MCF 10A (cell line): Measurements from ENCODE around the gene RNGTT. TPM values are rescaled to one million over a fixed set of nuclear protein-coding genes. Genes with fewer than 3 reads are reported as not detected.

Source experiments
- BruUV-seq: library from RNA; stranded (reverse); fragments of 400-500 nt; replicated peaks from 2 replicates; lab custom pipeline; 2021; lab: Mats Ljungman, UMichigan
- CTCF ChIA-PET: fragments of 300-600 bp; sonication (Branson Sonifier 250); formaldehyde crosslinking; extraction: SDS; loops from one replicate; lab custom pipeline; 2021; ENCODE audit warnings: antibody characterized with exemption, inconsistent platforms; lab: Yijun Ruan, JAX
- POLR2A ChIA-PET: fragments of 300-600, 350-650 bp; sonication (Branson Sonifier 250); formaldehyde crosslinking; extraction: SDS; loops from one replicate; lab custom pipeline; 2020; ENCODE audit warnings: antibody characterized with exemption, inconsistent platforms; lab: Yijun Ruan, JAX
- DNase-seq: peaks from one replicate; pipeline ENCODE4 v3.0.0-alpha.2; 2018; ENCODE audit not compliant: unreplicated experiment
- H3K27ac Mint-ChIP-seq: one replicate; pipeline ENCODE4 v1.8.0; 2022; ENCODE audit warnings: mild to moderate bottlenecking, low read depth, mixed read lengths; ENCODE audit not compliant: unreplicated experiment
- H3K27me3 Mint-ChIP-seq: one replicate; pipeline ENCODE4 v1.8.0; 2022; ENCODE audit warnings: mixed read lengths; ENCODE audit not compliant: insufficient read depth, unreplicated experiment
- H3K36me3 Mint-ChIP-seq: one replicate; pipeline ENCODE4 v1.8.0; 2022; ENCODE audit warnings: mild to moderate bottlenecking, moderate library complexity, mixed read lengths; ENCODE audit not compliant: insufficient read depth, unreplicated experiment
- H3K4me1 Mint-ChIP-seq: one replicate; pipeline ENCODE4 v1.8.0; 2022; ENCODE audit warnings: mixed read lengths; ENCODE audit not compliant: insufficient read depth, unreplicated experiment
- H3K4me3 Mint-ChIP-seq: one replicate; pipeline ENCODE4 v1.8.0; 2022; ENCODE audit warnings: mild to moderate bottlenecking, moderate library complexity, mixed read lengths; ENCODE audit not compliant: unreplicated experiment
- H3K9me3 Mint-ChIP-seq: one replicate; pipeline ENCODE4 v1.8.0; 2022; ENCODE audit warnings: mixed read lengths; ENCODE audit not compliant: unreplicated experiment
- CTCF ChIP-seq: fragments of 200-600 bp; IDR thresholded peaks from one replicate; pipeline ENCODE4 v1.8.0; 2022; ENCODE audit warnings: antibody characterized with exemption, mild to moderate bottlenecking; ENCODE audit not compliant: unreplicated experiment
- intact Hi-C: fragments of 100-400 bp; cut with micrococcal nuclease; formaldehyde crosslinking; loops from 2 replicates; pipeline ENCODE4 v1.14.1; 2022
- total RNA-seq: library from RNA; stranded (reverse); gene quantifications from 2 replicates; pipeline ENCODE4 v1.2.3, GENCODE V29; 2022

Gene RNGTT
- total RNA-seq, 1 experiment from 2014 or later: 14.6 TPM

GRCh38 chr6:88655586-88655985 lies 307.8 kb downstream of the RNGTT start:
- Mint-ChIP-seq H3K36me3 (no peaks in the 10 kb centered on the region), H3K27ac (no peak overlapping the region), H3K9me3 (peaks cover 7% of the 10 kb centered on the region), H3K4me1 (no peaks in the 10 kb centered on the region), H3K4me3 (no peak overlapping the region), H3K27me3 (no peaks in the 10 kb centered on the region)
- intact Hi-C loops: no loop called here
- DNase-seq: no peak
- no peak for TF ChIP-seq CTCF
- no TSS peak for BruUV-seq
- POLR2A ChIA-PET: no interaction called here
- CTCF ChIA-PET: interaction anchor here (1.1 kb wide), 1 partner anchor 14 kb away, joined by 4 read pairs; no protein-coding TSS in a partner anchor

- no peaks in the 10 kb centered on the region for H3K27me3 Mint-ChIP-seq
- no peak overlapping the region for H3K4me3 Mint-ChIP-seq
- H3K9me3 Mint-ChIP-seq: peaks cover 2% of the 10 kb centered on the region
- H3K4me1 Mint-ChIP-seq: peaks cover 6% of the 10 kb centered on the region
- intact Hi-C loops: no loop called here
- H3K36me3 Mint-ChIP-seq: no peaks in the 10 kb centered on the region
- TF ChIP-seq CTCF: no peak
- CTCF ChIA-PET: interaction anchor here (0.6 to 1.1 kb wide), 2 partner anchors 12 to 126 kb away, joined by 4 read pairs; no protein-coding TSS in a partner anchor
- DNase-seq: no peak
- no peak overlapping the region for H3K27ac Mint-ChIP-seq
- BruUV-seq: no TSS peak
- POLR2A ChIA-PET: no interaction called here
These were observed 309.5 kb downstream of the RNGTT start for GRCh38 chr6:88653936-88654335.

DNA sequence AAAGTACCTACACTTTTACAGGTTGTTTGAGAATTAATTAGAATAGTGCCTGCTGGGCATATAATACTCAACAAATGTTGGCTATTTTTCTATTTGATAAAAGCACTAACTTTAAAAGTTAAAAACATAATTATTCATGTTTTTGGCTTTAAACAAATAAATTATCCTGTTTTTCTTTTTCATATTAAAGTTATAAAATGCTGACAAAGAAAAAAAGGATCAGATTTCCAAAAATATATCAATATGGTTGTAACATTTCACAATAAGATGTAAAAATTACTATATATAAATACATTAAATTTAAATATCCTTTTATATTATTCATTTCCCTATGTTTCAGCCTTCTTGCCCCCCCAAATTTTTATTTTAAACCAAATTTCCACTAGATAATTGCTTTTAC lies 312.0 kb downstream of the RNGTT start:
- intact Hi-C loops: no loop called here

DNA sequence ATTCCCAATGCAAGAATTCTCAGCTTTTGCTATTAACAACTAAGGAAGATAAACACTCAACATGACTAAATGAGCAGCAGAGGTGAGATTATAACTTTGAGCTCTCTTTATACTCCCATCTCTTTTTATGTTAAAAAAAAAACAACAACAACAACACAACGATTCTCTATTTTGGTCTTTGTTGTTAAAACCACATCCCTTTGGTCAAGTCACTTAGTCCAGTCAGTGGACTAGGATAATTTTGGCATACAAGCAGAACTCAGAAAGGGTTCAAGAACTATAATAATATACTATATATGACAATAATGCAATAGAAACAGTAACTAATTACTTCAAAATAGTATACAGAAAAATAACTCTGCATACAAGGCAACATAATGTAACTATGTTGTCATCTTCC lies 312.4 kb downstream of the RNGTT start:
- no peaks in the 10 kb centered on the region for H3K27me3 Mint-ChIP-seq
- peaks cover 6% of the 10 kb centered on the region for H3K4me1 Mint-ChIP-seq
- no peak overlapping the region for H3K4me3 Mint-ChIP-seq
- no peak for DNase-seq
- ChIA-PET CTCF (no interaction called here), POLR2A (no interaction called here)
- no peaks in the 10 kb centered on the region for H3K36me3 Mint-ChIP-seq
- H3K27ac Mint-ChIP-seq: no peak overlapping the region
- BruUV-seq: no TSS peak
- intact Hi-C loops: no loop called here
- H3K9me3 Mint-ChIP-seq: no peaks in the 10 kb centered on the region
- no peak for TF ChIP-seq CTCF

More for the DNA sequence above, 312.0 kb downstream of the RNGTT start:
- H3K9me3 Mint-ChIP-seq: no peaks in the 10 kb centered on the region
- TF ChIP-seq CTCF: no peak
- no peaks in the 10 kb centered on the region for H3K27me3 Mint-ChIP-seq
- no TSS peak for BruUV-seq
- H3K36me3 Mint-ChIP-seq: no peaks in the 10 kb centered on the region
- H3K4me3 Mint-ChIP-seq: no peak overlapping the region
- peaks cover 6% of the 10 kb centered on the region for H3K4me1 Mint-ChIP-seq
- no peak for DNase-seq
- POLR2A ChIA-PET: no interaction called here
- H3K27ac Mint-ChIP-seq: no peak overlapping the region
- CTCF ChIA-PET: no interaction called here
